CD4-positive, alpha-beta T cell treated with Interleukin-17A for 1 hour (primary cell): ENCODE measurements around the gene FMNL2.

Source experiments
- DNase-seq: peaks from one replicate; pipeline ENCODE4 v3.0.0-alpha.2; 2020

Gene FMNL2

DNA sequence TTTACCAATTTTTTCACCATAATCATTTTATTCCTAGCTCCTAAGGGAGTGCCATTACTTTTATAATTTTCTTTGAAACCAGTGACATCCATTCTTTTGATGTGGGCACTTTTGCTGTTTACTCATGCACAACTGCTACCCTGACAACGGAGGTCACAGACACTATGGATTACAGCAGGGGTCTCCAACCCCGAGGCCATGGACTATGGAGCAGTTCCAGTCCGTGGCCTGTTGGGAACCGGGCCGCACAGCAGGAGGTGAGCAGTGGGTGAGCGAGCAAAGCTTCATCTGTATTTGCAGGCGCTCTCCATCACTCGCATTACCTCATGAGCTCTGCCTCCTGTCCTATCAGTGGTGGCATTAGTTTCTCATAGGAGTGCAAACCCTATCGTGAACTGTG lies 347.7 kb downstream of the FMNL2 start:
- no peak for DNase-seq

DNA sequence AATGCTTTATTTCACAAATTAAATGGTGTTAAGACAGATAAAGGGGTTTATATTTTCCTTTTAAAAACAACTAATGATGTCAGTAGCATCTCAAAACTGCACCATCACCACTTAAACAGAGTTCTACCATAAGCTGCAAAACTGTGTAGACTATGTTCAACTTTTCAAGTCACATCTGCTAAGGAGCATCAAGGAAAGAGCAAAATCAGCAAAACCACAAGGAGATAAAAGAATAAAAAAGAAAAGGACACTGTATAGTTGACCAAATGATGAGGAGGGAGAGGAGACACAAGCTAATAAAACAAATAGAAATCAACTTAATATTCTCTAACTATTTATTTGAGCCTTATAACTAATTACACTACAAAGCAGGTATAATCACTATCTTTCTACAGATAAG lies 348.4 kb downstream of the FMNL2 start:
- DNase-seq: no peak

DNA sequence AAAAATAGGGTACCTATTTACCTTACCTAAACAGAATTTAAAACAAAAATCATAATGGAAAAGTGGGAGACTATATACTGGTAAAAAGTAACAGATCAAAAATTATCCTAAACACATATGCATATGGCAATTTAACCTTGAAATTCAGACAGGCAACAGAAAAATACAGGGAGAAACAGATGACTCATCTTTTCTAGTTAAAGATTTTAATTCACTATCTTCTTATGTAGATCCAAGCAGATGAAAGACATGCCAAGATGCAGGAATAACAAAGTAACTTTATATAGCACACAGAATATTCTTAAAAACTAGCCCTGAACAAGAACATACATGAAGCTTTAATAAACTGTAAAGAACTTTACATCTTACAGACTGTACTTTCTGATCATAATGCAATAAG lies 351.3 kb downstream of the FMNL2 start:
- DNase-seq: no peak

DNA sequence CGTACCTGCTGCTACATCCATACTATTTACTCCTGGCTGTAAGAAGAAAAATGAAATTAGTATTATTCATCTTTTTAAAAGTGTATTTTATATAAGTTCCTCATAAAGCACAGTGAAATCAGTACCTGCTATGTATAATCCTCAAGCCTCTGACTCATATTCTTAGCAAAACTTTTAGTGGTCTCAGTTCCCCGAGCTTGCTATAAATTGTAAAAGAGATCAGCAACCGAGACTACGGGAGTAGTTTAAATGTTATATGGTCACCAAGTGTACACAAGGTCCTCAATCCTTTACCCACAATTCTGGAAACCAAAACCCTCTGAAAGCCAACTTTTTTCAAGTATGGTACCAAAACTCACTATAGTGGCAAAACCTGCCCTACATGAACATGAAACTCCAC lies 358.1 kb downstream of the FMNL2 start:
- DNase-seq: no peak

DNA sequence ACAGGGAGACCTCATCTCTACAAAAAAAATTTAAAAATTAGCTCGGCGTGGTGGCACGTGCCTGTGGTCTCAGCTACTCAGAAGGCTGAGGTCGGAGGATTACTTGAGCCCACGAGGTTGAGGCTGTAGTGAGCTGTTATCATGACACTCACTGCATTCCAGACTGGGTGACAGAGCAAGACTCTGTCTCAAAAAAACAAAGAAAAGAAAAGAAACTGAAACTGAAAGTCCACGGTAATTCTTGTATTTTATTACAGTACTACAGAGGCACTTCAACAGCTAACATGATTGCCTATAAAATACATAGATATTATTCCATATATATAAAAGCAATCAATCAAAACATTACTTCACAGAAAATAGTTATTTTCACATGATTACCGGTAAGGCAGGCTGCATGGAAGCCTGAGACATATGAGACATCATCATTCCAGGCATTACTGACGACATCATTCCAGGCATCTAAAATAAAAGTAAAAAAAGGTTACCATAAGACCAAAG lies 359.2 kb downstream of the FMNL2 start:
- peak; percentile 66 for DNase-seq

DNA sequence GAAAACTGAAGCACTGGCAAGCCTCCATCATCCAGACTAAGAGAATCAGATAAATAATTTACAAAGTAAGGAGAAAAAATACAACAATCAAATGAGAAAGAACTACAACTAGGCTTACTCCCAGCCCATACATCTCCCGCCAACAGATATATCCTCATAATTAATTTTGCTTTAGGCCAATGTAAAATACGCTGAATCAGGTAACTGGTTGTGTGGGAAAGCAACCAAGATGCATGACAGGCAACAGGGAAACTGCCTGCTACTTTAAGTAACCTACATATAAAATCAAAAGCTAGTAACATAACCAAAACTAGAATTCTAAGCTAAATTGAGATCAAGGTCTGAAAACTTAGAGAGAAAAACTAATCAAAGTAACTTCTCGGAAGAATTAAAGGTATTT lies 360.8 kb downstream of the FMNL2 start:
- no peak for DNase-seq

DNA sequence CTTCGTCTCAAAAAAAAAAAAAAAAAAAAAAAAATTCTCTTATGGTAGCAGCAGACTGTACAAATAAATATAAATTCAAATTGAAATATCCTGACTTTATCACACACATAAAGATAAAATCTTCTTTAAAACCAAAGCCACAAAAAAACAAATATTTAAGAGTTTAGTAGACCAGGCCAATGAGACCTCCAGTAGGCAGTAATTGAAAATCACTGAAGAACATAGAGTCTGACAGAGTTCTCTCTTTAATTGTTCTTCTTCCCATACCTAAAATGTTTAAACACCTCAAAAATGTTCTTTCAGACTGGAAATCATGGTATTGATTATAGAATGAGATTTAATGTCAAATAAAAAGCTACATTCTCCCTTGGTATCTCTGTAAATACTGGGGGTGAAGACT lies 361.5 kb downstream of the FMNL2 start:
- DNase-seq: no peak
